B cell (primary cell): ENCODE measurements around the gene BAZ2A. TPM values are rescaled to one million over a fixed set of nuclear protein-coding genes. Genes with fewer than 3 reads are reported as not detected.
"Not testable (repeated sequence)": the region's sequence is repeated elsewhere in the genome, so short reads cannot be mapped to it uniquely, and the experiment has no call there.

ENCODE experiments used
- ATAC-seq: fragments of 200-7000 bp; cut with Tn5 transposase; one replicate; pipeline ENCODE4 v1.10.0; 2021; ENCODE audit warnings: low read depth, mild to moderate bottlenecking, moderate number of reproducible peaks, moderate library complexity
- CTCF ChIA-PET: fragments of 350-600 bp; sonication (Branson Sonifier 250); formaldehyde crosslinking; loops from one replicate; lab custom pipeline; 2021; ENCODE audit warnings: antibody characterized with exemption, inconsistent platforms; lab: Charles Lee
- POLR2A ChIA-PET: fragments of 350-600 bp; sonication (Branson Sonifier 250); formaldehyde crosslinking; loops from one replicate; lab custom pipeline; 2021; ENCODE audit warnings: antibody characterized with exemption; lab: Charles Lee
- DNase-seq: peaks from one replicate; pipeline ENCODE4 v3.0.0; 2013
- H2AFZ ChIP-seq: 2 replicates; pipeline ENCODE4 v1.6.1; 2012; ENCODE audit warnings: mild to moderate bottlenecking, low read depth, low read length; ENCODE audit not compliant: insufficient read depth, poor library complexity, severe bottlenecking
- H3K27ac ChIP-seq, 2 donors: 1 replicate in 1 of 2; 2 replicates in 1 of 2; pipeline ENCODE4 v1.5.1; 2012 to 2013; ENCODE audit warnings: low read length in 2 of 2, mild to moderate bottlenecking in 2 of 2, moderate library complexity in 1 of 2
- H3K27me3 ChIP-seq, 4 experiments: fragments of 200-600 bp in 1 of 4; sonication (generic) in 1 of 4; replicated peaks in 1 of 4; 1 replicate in 2 of 4; 2 replicates in 2 of 4; pipeline versions ENCODE4 v1.6.1 to v1.7.0; 2013 to 2016; ENCODE audit warnings: low read length in 3 of 4, mild to moderate bottlenecking in 2 of 4, mixed read lengths in 1 of 4, moderate library complexity in 1 of 4; ENCODE audit not compliant: insufficient read depth in 4 of 4, control insufficient read depth in 3 of 4; ENCODE audit errors: control extremely low read depth in 1 of 4
- H3K36me3 ChIP-seq, 2 experiments: replicated peaks in 1 of 2; 1 replicate in 1 of 2; 2 replicates in 1 of 2; pipeline versions ENCODE4 v1.6.1 to v1.7.1; 2013; ENCODE audit warnings: low read length in 1 of 2; ENCODE audit not compliant: insufficient read depth in 2 of 2, control insufficient read depth in 1 of 2; ENCODE audit errors: control extremely low read depth in 1 of 2, extremely low read depth in 1 of 2
- H3K4me1 ChIP-seq, 2 donors: fragments of 200-600 bp in 1 of 2; sonication (generic) in 1 of 2; 1 replicate in 1 of 2; 2 replicates in 1 of 2; pipeline versions ENCODE4 v1.5.1 to v1.6.1; 2013 to 2017; ENCODE audit warnings: low read length in 2 of 2; ENCODE audit not compliant: control insufficient read depth in 2 of 2, insufficient read depth in 2 of 2
- H3K4me2 ChIP-seq: replicated peaks from 2 replicates; pipeline ENCODE3; 2012; ENCODE audit warnings: mild to moderate bottlenecking, low read depth, low read length; ENCODE audit not compliant: poor library complexity, severe bottlenecking
- H3K4me3 ChIP-seq, 5 experiments: fragments of 200-600 bp in 1 of 5; sonication (generic) in 1 of 5; 1 replicate in 3 of 5; 2 replicates in 2 of 5; pipeline versions ENCODE4 v1.5.1 to v1.7.0; 2011 to 2016; ENCODE audit warnings: low read length in 4 of 5, mild to moderate bottlenecking in 4 of 5, low read depth in 2 of 5, control low read depth in 1 of 5, moderate library complexity in 1 of 5; ENCODE audit not compliant: insufficient read depth in 1 of 5; ENCODE audit errors: control extremely low read depth in 1 of 5, extremely low read depth in 1 of 5
- H3K79me2 ChIP-seq: fragments of 200-600 bp; sonication (generic); one replicate; pipeline ENCODE4 v1.6.0; 2016; ENCODE audit warnings: low read length; ENCODE audit not compliant: control insufficient read depth, insufficient read depth
- H3K9ac ChIP-seq: fragments of 200-600 bp; sonication (generic); 2 replicates; pipeline ENCODE4 v1.6.1; 2017; ENCODE audit warnings: mild to moderate bottlenecking, low read length, moderate library complexity
- H3K9me3 ChIP-seq, 3 donors: one replicate each; pipeline versions ENCODE4 v1.6.1 to v1.7.1; 2013; ENCODE audit warnings: low read length in 2 of 3; ENCODE audit not compliant: control insufficient read depth in 2 of 3, insufficient read depth in 1 of 3; ENCODE audit errors: control extremely low read depth in 1 of 3
- H4K20me1 ChIP-seq: 2 replicates; pipeline ENCODE4 v1.6.0; 2012; ENCODE audit warnings: mild to moderate bottlenecking, low read length; ENCODE audit not compliant: insufficient read depth, control insufficient read depth, poor library complexity, severe bottlenecking
- H3K27ac Mint-ChIP-seq: one replicate; pipeline ENCODE4 v1.8.0; 2021; ENCODE audit warnings: mixed read lengths
- H3K27me3 Mint-ChIP-seq: one replicate; pipeline ENCODE4 v1.8.0; 2021; ENCODE audit warnings: mixed read lengths
- H3K4me1 Mint-ChIP-seq: one replicate; pipeline ENCODE4 v1.8.0; 2021; ENCODE audit warnings: mixed read lengths
- H3K4me3 Mint-ChIP-seq: one replicate; pipeline ENCODE4 v1.8.0; 2021; ENCODE audit warnings: mixed read lengths
- H3K9me3 Mint-ChIP-seq: one replicate; pipeline ENCODE4 v1.8.0; 2022; ENCODE audit warnings: mixed read lengths; ENCODE audit not compliant: insufficient read depth
- EZH2 ChIP-seq: IDR thresholded peaks from 2 replicates; pipeline ENCODE4 v1.6.1; 2012; ENCODE audit warnings: borderline replicate concordance, low read depth, mild to moderate bottlenecking, moderate library complexity, low read length; ENCODE audit not compliant: insufficient read depth, poor library complexity, severe bottlenecking
- WGBS: methylation state at CpG from one replicate; pipeline ENCODE4 v1.1.5; 2013; ENCODE audit warnings: missing lambda C conversion rate; ENCODE audit not compliant: insufficient coverage; 5-methylcytosine and 5-hydroxymethylcytosine counted together
- intact Hi-C: fragments of 100-400 bp; cut with micrococcal nuclease; formaldehyde crosslinking; loops from one replicate; pipeline ENCODE4 v1.10.0; 2022
- polyA plus RNA-seq: library from polyadenylated mRNA; depleted of rRNA; stranded (reverse); fragments of >200 nt; gene quantifications from 2 replicates; pipeline ENCODE4 v1.2.3, GENCODE V29; 2012
- total RNA-seq, 2 donors: library from RNA; stranded (reverse); fragments of 120-200 nt in 1 of 2; gene quantifications; 1 replicate in 1 of 2; 2 replicates in 1 of 2; pipeline versions ENCODE4 v1.2.3 to v1.2.4, GENCODE V29; 2013 to 2022
- TF ChIP-seq, protein P1 (sequence below): fragments of 200-600 bp; IDR thresholded peaks from one replicate; pipeline ENCODE4 v1.8.0; 2022; ENCODE audit warnings: antibody characterized with exemption, mild to moderate bottlenecking

BAZ2A gene
- total and polyA plus RNA-seq, 2 donors (not counting 1 experiment from before 2014, with no cell fraction given), result 95.7 to 280 TPM

GRCh38 chr12:56657416-56658379 is 27.6 kb upstream of the BAZ2A start:
- CTCF ChIA-PET, result no interaction called here
- intact Hi-C loops, result no loop called here

GRCh38 chr12:56653781-56654180 is 23.7 kb upstream of the BAZ2A start:
- H2AFZ ChIP-seq, H3K4me1 Mint-ChIP-seq, H3K9me3 Mint-ChIP-seq, H3K4me2 ChIP-seq, H3K36me3 ChIP-seq, H3K4me3 ChIP-seq, intact Hi-C loops, H4K20me1 ChIP-seq, H3K79me2 ChIP-seq, H3K27me3 ChIP-seq, H3K9ac ChIP-seq, DNase-seq, H3K4me3 Mint-ChIP-seq, H3K27ac ChIP-seq, ATAC-seq, H3K27me3 Mint-ChIP-seq, H3K4me1 ChIP-seq, H3K27ac Mint-ChIP-seq, CTCF ChIA-PET: not testable (repeated sequence)
- peaks cover 0 to 24% (median 9%) of the 10 kb centered on the region in 3 donors for H3K9me3 ChIP-seq
- 100% methylated on average over 2 of the region's 5 CpGs for WGBS
- POLR2A ChIA-PET, result interaction anchor here (0.6 kb wide), 1 partner anchor 47 kb away, joined by 3 read pairs; no protein-coding TSS in a partner anchor

More at GRCh38 chr12:56657416-56658379, 27.6 kb upstream of the BAZ2A start:
- Histone ChIP-seq H3K27ac (no peak overlapping the region), H2AFZ (no peak overlapping the region), H3K4me2 (no peak overlapping the region), H3K9me3 (peaks cover 0 to 20% (median 7%) of the 10 kb centered on the region in 3 donors), H3K79me2 (no peaks in the 10 kb centered on the region), H3K4me1 (peaks cover 0 to 4% of the 10 kb centered on the region in 2 donors), H3K4me3 (no peak overlapping the region), H3K27me3 (no peaks in the 10 kb centered on the region), H4K20me1 (no peaks in the 10 kb centered on the region), H3K36me3 (no peaks in the 10 kb centered on the region), H3K9ac (no peak overlapping the region)
- DNase-seq (no peak), ATAC-seq (peak; percentile 57)
- H3K4me1 Mint-ChIP-seq, result peaks cover 21% of the 10 kb centered on the region
- no peak for TF ChIP-seq EZH2
- TF ChIP-seq, protein P1, sequence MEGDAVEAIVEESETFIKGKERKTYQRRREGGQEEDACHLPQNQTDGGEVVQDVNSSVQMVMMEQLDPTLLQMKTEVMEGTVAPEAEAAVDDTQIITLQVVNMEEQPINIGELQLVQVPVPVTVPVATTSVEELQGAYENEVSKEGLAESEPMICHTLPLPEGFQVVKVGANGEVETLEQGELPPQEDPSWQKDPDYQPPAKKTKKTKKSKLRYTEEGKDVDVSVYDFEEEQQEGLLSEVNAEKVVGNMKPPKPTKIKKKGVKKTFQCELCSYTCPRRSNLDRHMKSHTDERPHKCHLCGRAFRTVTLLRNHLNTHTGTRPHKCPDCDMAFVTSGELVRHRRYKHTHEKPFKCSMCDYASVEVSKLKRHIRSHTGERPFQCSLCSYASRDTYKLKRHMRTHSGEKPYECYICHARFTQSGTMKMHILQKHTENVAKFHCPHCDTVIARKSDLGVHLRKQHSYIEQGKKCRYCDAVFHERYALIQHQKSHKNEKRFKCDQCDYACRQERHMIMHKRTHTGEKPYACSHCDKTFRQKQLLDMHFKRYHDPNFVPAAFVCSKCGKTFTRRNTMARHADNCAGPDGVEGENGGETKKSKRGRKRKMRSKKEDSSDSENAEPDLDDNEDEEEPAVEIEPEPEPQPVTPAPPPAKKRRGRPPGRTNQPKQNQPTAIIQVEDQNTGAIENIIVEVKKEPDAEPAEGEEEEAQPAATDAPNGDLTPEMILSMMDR, result no peak
- no peak overlapping the region for H3K27ac Mint-ChIP-seq
- no peaks in the 10 kb centered on the region for H3K27me3 Mint-ChIP-seq
- POLR2A ChIA-PET, result interaction anchor here (0.6 to 0.7 kb wide), 4 partner anchors 28 to 948 kb away, joined by 3 to 6 read pairs (median 4); no protein-coding TSS in a partner anchor
- H3K4me3 Mint-ChIP-seq, result peak overlapping the region; percentile 16
- H3K9me3 Mint-ChIP-seq, result peaks cover 6% of the 10 kb centered on the region
- 65% methylated on average over 2 of the region's 7 CpGs for WGBS

GRCh38 chr12:56648023-56648422 is 17.9 kb upstream of the BAZ2A start:
- H3K4me3 ChIP-seq, intact Hi-C loops, ATAC-seq, H3K27ac ChIP-seq, H3K9me3 Mint-ChIP-seq, H2AFZ ChIP-seq, H3K4me3 Mint-ChIP-seq, H3K27me3 ChIP-seq, H3K9me3 ChIP-seq, DNase-seq, H3K9ac ChIP-seq, H3K4me2 ChIP-seq, H3K27me3 Mint-ChIP-seq: not testable (repeated sequence)
- Histone ChIP-seq H3K79me2 (peaks cover 30% of the 10 kb centered on the region), H4K20me1 (peaks cover 18% of the 10 kb centered on the region), H3K36me3 (peaks cover 0 to 12% of the 10 kb centered on the region in 2 experiments), H3K4me1 (peaks cover 21 to 22% of the 10 kb centered on the region in 2 donors)
- ChIA-PET CTCF (interaction anchor here (2.8 to 3.6 kb wide), 2 partner anchors 13 to 20 kb away, joined by 11 to 33 read pairs; no protein-coding TSS in a partner anchor), POLR2A (interaction anchor here (4.1 kb wide), 1 partner anchor 12 kb away, joined by 33 read pairs; no protein-coding TSS in a partner anchor)
- WGBS, result 92% methylated on average over 2 of the region's 9 CpGs
- H3K27ac Mint-ChIP-seq, result peak overlapping the region; percentile 26
- H3K4me1 Mint-ChIP-seq, result peaks cover 28% of the 10 kb centered on the region
